H1 (cell line): ENCODE data around the gene IGSF9B. TPM values are rescaled to one million over a fixed set of nuclear protein-coding genes. Genes with fewer than 3 reads are reported as not detected.

ENCODE experiments used
- KDM1A ChIP-seq: fragments of 200-600, 300-600 bp; sonication (generic); IDR thresholded peaks from 2 replicates; pipeline ENCODE4 v1.7.1; 2016; ENCODE audit warnings: mild to moderate bottlenecking, low read length, borderline replicate concordance
- POLR2AphosphoS5 ChIP-seq: IDR thresholded peaks from 2 replicates; pipeline ENCODE4 v1.6.1; 2011; ENCODE audit warnings: low read depth, low read length
- RAD21 ChIP-seq, 2 experiments: IDR thresholded peaks in 1 of 2; conservative IDR thresholded peaks in 1 of 2; 2 replicates each; pipeline ENCODE4 v1.6.1; 2011; ENCODE audit warnings: low read depth in 2 of 2, low read length in 2 of 2, improper control_type of control experiment in 1 of 2, inconsistent platforms in 1 of 2, mild to moderate bottlenecking in 1 of 2, moderate library complexity in 1 of 2
- RXRA ChIP-seq: IDR thresholded peaks from 2 replicates; pipeline ENCODE4 v1.6.1; 2011; ENCODE audit warnings: low read depth, mild to moderate bottlenecking, low read length, moderate library complexity; ENCODE audit not compliant: insufficient read depth
- SIX5 ChIP-seq: IDR thresholded peaks from 2 replicates; pipeline ENCODE4 v1.6.1; 2011; ENCODE audit warnings: mild to moderate bottlenecking, low read depth, low read length
- ZNF274 ChIP-seq: IDR thresholded peaks from 2 replicates; pipeline ENCODE4 v1.7.0; 2012; ENCODE audit warnings: low read length, borderline replicate concordance; ENCODE audit errors: extremely low read depth
- polyA plus RNA-seq, 7 experiments: library from polyadenylated mRNA; depleted of rRNA in 3 of 7; stranded (reverse) in 5 of 7; unstranded in 2 of 7; fragments of >200 nt in 5 of 7; fragments of 200-250 nt in 2 of 7; gene quantifications; 1 replicate in 5 of 7; 2 replicates in 1 of 7; 4 replicates in 1 of 7; pipeline versions ENCODE4 v1.2.1 to v1.2.3, GENCODE V29; 2011 to 2013; ENCODE audit warnings: missing spikeins in 2 of 7, mixed read lengths in 2 of 7
- total RNA-seq: library from RNA; stranded (reverse); fragmentation: NEBNext Ultra II Directional; extraction: Animal tissue kit (Norgen Biotek cat#: 25700); gene quantifications from 2 replicates; pipeline ENCODE4 v1.2.1, GENCODE V29; 2021
- TF ChIP-seq, protein P1 (sequence below): fragments of 300-600 bp; sonication (generic); IDR thresholded peaks from 2 replicates; pipeline ENCODE4 v1.7.1; 2012; ENCODE audit warnings: low read length, moderate library complexity, mild to moderate bottlenecking, inconsistent platforms; ENCODE audit not compliant: insufficient replicate concordance
- TF ChIP-seq, protein P2 (sequence below): IDR thresholded peaks from 2 replicates; pipeline ENCODE4 v1.6.1; 2012; ENCODE audit warnings: inconsistent platforms

IGSF9B gene
- total and polyA plus RNA-seq, 2 of the 8 experiments (the other 6 are each of a cell fraction or from before 2014, with no cell fraction given) = 16.5 to 49.2 TPM

DNA sequence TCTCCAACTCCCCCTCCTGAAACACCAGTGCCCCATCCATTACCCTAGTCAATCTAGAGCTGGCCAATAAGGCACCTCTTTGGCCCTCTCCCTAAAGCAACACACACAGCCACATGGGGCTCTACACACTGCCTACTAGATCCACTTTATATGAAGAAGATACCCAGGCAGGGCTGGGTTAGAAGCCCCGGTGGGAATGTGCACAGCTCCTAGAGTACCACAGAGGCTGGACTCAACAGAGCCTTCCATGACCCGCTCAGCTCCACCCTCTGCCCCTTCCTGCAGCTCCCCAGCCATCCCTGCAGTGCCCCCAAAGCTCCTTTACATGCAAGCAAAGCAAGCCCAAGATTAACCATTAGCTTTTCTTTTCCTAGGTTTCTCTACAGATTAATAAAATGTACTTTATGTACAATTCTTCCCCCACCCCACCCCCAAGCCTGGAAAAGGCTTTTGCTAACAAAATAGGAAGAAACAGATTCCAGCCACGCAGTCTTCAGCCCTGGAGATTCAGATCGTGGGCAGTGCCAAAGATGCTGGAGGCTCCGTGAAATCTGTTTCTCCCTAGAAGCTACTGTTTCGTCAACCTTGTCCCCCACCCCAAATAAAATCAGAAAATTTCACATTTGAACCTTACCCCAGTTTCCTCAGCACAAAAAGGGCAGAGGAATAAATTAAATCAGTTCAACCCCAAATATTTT is 51.8 kb downstream of the IGSF9B start (continued):
- TF ChIP-seq, protein P1, sequence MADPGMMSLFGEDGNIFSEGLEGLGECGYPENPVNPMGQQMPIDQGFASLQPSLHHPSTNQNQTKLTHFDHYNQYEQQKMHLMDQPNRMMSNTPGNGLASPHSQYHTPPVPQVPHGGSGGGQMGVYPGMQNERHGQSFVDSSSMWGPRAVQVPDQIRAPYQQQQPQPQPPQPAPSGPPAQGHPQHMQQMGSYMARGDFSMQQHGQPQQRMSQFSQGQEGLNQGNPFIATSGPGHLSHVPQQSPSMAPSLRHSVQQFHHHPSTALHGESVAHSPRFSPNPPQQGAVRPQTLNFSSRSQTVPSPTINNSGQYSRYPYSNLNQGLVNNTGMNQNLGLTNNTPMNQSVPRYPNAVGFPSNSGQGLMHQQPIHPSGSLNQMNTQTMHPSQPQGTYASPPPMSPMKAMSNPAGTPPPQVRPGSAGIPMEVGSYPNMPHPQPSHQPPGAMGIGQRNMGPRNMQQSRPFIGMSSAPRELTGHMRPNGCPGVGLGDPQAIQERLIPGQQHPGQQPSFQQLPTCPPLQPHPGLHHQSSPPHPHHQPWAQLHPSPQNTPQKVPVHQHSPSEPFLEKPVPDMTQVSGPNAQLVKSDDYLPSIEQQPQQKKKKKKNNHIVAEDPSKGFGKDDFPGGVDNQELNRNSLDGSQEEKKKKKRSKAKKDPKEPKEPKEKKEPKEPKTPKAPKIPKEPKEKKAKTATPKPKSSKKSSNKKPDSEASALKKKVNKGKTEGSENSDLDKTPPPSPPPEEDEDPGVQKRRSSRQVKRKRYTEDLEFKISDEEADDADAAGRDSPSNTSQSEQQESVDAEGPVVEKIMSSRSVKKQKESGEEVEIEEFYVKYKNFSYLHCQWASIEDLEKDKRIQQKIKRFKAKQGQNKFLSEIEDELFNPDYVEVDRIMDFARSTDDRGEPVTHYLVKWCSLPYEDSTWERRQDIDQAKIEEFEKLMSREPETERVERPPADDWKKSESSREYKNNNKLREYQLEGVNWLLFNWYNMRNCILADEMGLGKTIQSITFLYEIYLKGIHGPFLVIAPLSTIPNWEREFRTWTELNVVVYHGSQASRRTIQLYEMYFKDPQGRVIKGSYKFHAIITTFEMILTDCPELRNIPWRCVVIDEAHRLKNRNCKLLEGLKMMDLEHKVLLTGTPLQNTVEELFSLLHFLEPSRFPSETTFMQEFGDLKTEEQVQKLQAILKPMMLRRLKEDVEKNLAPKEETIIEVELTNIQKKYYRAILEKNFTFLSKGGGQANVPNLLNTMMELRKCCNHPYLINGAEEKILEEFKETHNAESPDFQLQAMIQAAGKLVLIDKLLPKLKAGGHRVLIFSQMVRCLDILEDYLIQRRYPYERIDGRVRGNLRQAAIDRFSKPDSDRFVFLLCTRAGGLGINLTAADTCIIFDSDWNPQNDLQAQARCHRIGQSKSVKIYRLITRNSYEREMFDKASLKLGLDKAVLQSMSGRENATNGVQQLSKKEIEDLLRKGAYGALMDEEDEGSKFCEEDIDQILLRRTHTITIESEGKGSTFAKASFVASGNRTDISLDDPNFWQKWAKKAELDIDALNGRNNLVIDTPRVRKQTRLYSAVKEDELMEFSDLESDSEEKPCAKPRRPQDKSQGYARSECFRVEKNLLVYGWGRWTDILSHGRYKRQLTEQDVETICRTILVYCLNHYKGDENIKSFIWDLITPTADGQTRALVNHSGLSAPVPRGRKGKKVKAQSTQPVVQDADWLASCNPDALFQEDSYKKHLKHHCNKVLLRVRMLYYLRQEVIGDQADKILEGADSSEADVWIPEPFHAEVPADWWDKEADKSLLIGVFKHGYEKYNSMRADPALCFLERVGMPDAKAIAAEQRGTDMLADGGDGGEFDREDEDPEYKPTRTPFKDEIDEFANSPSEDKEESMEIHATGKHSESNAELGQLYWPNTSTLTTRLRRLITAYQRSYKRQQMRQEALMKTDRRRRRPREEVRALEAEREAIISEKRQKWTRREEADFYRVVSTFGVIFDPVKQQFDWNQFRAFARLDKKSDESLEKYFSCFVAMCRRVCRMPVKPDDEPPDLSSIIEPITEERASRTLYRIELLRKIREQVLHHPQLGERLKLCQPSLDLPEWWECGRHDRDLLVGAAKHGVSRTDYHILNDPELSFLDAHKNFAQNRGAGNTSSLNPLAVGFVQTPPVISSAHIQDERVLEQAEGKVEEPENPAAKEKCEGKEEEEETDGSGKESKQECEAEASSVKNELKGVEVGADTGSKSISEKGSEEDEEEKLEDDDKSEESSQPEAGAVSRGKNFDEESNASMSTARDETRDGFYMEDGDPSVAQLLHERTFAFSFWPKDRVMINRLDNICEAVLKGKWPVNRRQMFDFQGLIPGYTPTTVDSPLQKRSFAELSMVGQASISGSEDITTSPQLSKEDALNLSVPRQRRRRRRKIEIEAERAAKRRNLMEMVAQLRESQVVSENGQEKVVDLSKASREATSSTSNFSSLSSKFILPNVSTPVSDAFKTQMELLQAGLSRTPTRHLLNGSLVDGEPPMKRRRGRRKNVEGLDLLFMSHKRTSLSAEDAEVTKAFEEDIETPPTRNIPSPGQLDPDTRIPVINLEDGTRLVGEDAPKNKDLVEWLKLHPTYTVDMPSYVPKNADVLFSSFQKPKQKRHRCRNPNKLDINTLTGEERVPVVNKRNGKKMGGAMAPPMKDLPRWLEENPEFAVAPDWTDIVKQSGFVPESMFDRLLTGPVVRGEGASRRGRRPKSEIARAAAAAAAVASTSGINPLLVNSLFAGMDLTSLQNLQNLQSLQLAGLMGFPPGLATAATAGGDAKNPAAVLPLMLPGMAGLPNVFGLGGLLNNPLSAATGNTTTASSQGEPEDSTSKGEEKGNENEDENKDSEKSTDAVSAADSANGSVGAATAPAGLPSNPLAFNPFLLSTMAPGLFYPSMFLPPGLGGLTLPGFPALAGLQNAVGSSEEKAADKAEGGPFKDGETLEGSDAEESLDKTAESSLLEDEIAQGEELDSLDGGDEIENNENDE = no peak
- TF ChIP-seq RXRA = no peak
- TF ChIP-seq SIX5 = no peak
- TF ChIP-seq KDM1A = no peak
- no peak for TF ChIP-seq RAD21 (IDR thresholded peaks at IDR 0.05 in 1 of 2, conservative IDR thresholded peaks at IDR 0.05 in 1 of 2; ENCODE audit: low read depth in 2 of 2, low read length in 2 of 2)
- TF ChIP-seq, protein P2, sequence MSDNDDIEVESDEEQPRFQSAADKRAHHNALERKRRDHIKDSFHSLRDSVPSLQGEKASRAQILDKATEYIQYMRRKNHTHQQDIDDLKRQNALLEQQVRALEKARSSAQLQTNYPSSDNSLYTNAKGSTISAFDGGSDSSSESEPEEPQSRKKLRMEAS = no peak
- TF ChIP-seq ZNF274 = no peak
- TF ChIP-seq POLR2AphosphoS5 = no peak
- TF ChIP-seq, all 59 proteins: peak for 0
